HepG2 (cell line): ENCODE data around the gene AARS2. TPM values are rescaled to one million over a fixed set of nuclear protein-coding genes. Genes with fewer than 3 reads are reported as not detected.

Experiments
- ATAC-seq: fragments of 200-7000 bp; cut with Tn5 transposase; 3 replicates; pipeline ENCODE4 v1.9.1; 2020; ENCODE audit warnings: mild to moderate bottlenecking, moderate library complexity
- BruUV-seq: library from RNA; stranded (reverse); fragments of 400-500 nt; replicated peaks from 2 replicates; lab custom pipeline; 2021; lab: Mats Ljungman, UMichigan
- CTCF ChIA-PET: fragments of 300-600 bp; formaldehyde crosslinking; extraction: SDS; loops from one replicate; lab custom pipeline; 2021; ENCODE audit warnings: low total read pairs, inconsistent platforms, low intra/inter-chr PET ratio; lab: Yijun Ruan, JAX
- POLR2A ChIA-PET: fragments of 350-600 bp; sonication (Branson Sonifier 250); formaldehyde crosslinking; loops from one replicate; lab custom pipeline; 2020; ENCODE audit warnings: antibody characterized with exemption, inconsistent platforms; lab: Yijun Ruan, JAX
- DNase-seq: peaks from one replicate; pipeline ENCODE4 v3.0.0-alpha.2; 2015; ENCODE audit warnings: low spot score
- FAIRE-seq: peaks from 3 replicates; lab custom pipeline; 2011; peaks lifted over from hg19 to GRCh38; lab: Jason Lieb, UNC
- H2AFZ ChIP-seq: one replicate; pipeline ENCODE4 v1.6.1; 2011; ENCODE audit warnings: low read length, inconsistent platforms
- H3K27ac ChIP-seq: fragments of 300-600 bp; 3 replicates; pipeline ENCODE4 v1.8.0; 2011; ENCODE audit warnings: mixed run types, mild to moderate bottlenecking, mixed read lengths, low read length, inconsistent platforms; ENCODE audit not compliant: insufficient read depth; ENCODE audit errors: extremely low read length
- H3K27me3 ChIP-seq, 2 experiments: fragments of 200-600 bp in 1 of 2; 2 replicates in 1 of 2; 3 replicates in 1 of 2; pipeline versions ENCODE4 v1.6.0 to v1.8.0; 2011; ENCODE audit warnings: low read length in 2 of 2, mild to moderate bottlenecking in 2 of 2, moderate library complexity in 2 of 2, inconsistent platforms in 1 of 2; ENCODE audit not compliant: insufficient read depth in 2 of 2, control insufficient read depth in 1 of 2
- H3K36me3 ChIP-seq, 2 experiments: fragments of 200-600 bp in 1 of 2; replicated peaks in 1 of 2; 2 replicates in 1 of 2; 3 replicates in 1 of 2; pipeline versions ENCODE4 v1.5.1 to v1.8.0; 2011; ENCODE audit warnings: low read length in 2 of 2, inconsistent platforms in 1 of 2; ENCODE audit not compliant: insufficient read depth in 2 of 2, control insufficient read depth in 1 of 2
- H3K4me1 ChIP-seq: 2 replicates; pipeline ENCODE4 v1.5.1; 2012; ENCODE audit warnings: low read length, inconsistent platforms; ENCODE audit not compliant: insufficient read depth
- H3K4me2 ChIP-seq: 2 replicates; pipeline ENCODE4 v1.6.0; 2011; ENCODE audit warnings: low read depth, low read length, inconsistent platforms
- H3K4me3 ChIP-seq, 3 experiments: fragments of 200-600 bp in 1 of 3; sonication (generic), shearing (Covaris generic) in 1 of 3; replicated peaks in 1 of 3; 2 replicates each; pipeline ENCODE4 v1.5.1; 2011 to 2016; ENCODE audit warnings: low read length in 3 of 3, inconsistent platforms in 2 of 3, low read depth in 2 of 3, mild to moderate bottlenecking in 2 of 3, control low read depth in 1 of 3, mixed read lengths in 1 of 3; ENCODE audit not compliant: insufficient read depth in 1 of 3
- H3K79me2 ChIP-seq: one replicate; pipeline ENCODE4 v1.6.1; 2011; ENCODE audit warnings: low read length, inconsistent platforms; ENCODE audit not compliant: insufficient read depth
- H3K9ac ChIP-seq: 2 replicates; pipeline ENCODE4 v1.6.0; 2011; ENCODE audit warnings: mild to moderate bottlenecking, low read depth, low read length, inconsistent platforms; ENCODE audit not compliant: insufficient read depth
- H3K9me3 ChIP-seq: 2 replicates; pipeline ENCODE4 v1.5.1; 2012; ENCODE audit warnings: mild to moderate bottlenecking, low read length
- H4K20me1 ChIP-seq: 2 replicates; pipeline ENCODE4 v1.6.0; 2011; ENCODE audit warnings: inconsistent platforms, mild to moderate bottlenecking, low read length, moderate library complexity; ENCODE audit not compliant: insufficient read depth
- ATF7-NPFF ChIP-seq: sonication (generic); formaldehyde crosslinking; IDR thresholded peaks from 2 replicates; pipeline ENCODE4 v1.8.1; 2023; ENCODE audit warnings: mild to moderate bottlenecking, low read depth, missing genetic modification reagents, moderate library complexity
- ATM ChIP-seq: fragments of 450-650 bp; IDR thresholded peaks from 2 replicates; pipeline ENCODE4 v1.7.1; 2017; ENCODE audit warnings: mild to moderate bottlenecking, borderline replicate concordance
- ELF3 ChIP-seq: IDR thresholded peaks from 2 replicates; pipeline ENCODE4 v1.6.1; 2016; ENCODE audit warnings: missing genetic modification reagents, missing compliant biosample characterization
- ELF4 ChIP-seq: sonication (generic); formaldehyde crosslinking; IDR thresholded peaks from 2 replicates; pipeline ENCODE4 v1.5.0; 2020; ENCODE audit warnings: missing genetic modification reagents, mild to moderate bottlenecking, moderate library complexity, borderline replicate concordance
- KDM2A ChIP-seq: sonication (generic); formaldehyde crosslinking; IDR thresholded peaks from 2 replicates; pipeline ENCODE4 v1.4.0; 2020; ENCODE audit warnings: low read depth, missing genetic modification reagents, borderline replicate concordance
- NFE2L1 ChIP-seq: sonication (generic); formaldehyde crosslinking; IDR thresholded peaks from 2 replicates; pipeline ENCODE4 v1.4.0; 2020; ENCODE audit warnings: missing genetic modification reagents, mild to moderate bottlenecking, borderline replicate concordance
- PCBP1 ChIP-seq: fragments of 200-400 bp; formaldehyde crosslinking; IDR thresholded peaks from 2 replicates; pipeline ENCODE4 v1.6.1; 2017; ENCODE audit warnings: mild to moderate bottlenecking, low read depth, low read length, borderline replicate concordance
- PRDM4 ChIP-seq: sonication (generic); formaldehyde crosslinking; IDR thresholded peaks from 2 replicates; pipeline ENCODE4 v1.9.0; 2021; ENCODE audit warnings: missing genetic modification reagents, borderline replicate concordance
- RBM39 ChIP-seq: fragments of 200-400 bp; formaldehyde crosslinking; IDR thresholded peaks from one replicate; pipeline ENCODE4 v1.6.1; 2018; ENCODE audit warnings: antibody characterized with exemption, mild to moderate bottlenecking, low read depth, low read length; ENCODE audit not compliant: poor library complexity, severe bottlenecking
- SMAD3 ChIP-seq: sonication (generic); formaldehyde crosslinking; IDR thresholded peaks from 2 replicates; pipeline ENCODE4 v1.4.0; 2020; ENCODE audit warnings: missing genetic modification reagents
- SOX13 ChIP-seq, 3 experiments: fragments of 450-650 bp in 1 of 3; sonication (generic) in 1 of 3; formaldehyde crosslinking in 1 of 3; IDR thresholded peaks in 2 of 3; conservative IDR thresholded peaks in 1 of 3; 2 replicates each; pipeline versions ENCODE4 v1.5.0 to v1.6.1; 2016 to 2020; ENCODE audit warnings: antibody characterized with exemption in 1 of 3, mild to moderate bottlenecking in 1 of 3, missing compliant biosample characterization in 1 of 3, missing genetic modification reagents in 1 of 3, moderate library complexity in 1 of 3
- SRSF1 ChIP-seq: fragments of 200-400 bp; formaldehyde crosslinking; optimal IDR thresholded peaks from 2 replicates; pipeline ENCODE3; 2017; ENCODE audit warnings: mild to moderate bottlenecking, low read depth, low read length, moderate library complexity
- ZBTB10 ChIP-seq: sonication (generic); formaldehyde crosslinking; IDR thresholded peaks from 2 replicates; pipeline ENCODE4 v1.4.0; 2020; ENCODE audit warnings: missing genetic modification reagents, borderline replicate concordance
- ZBTB39 ChIP-seq: sonication (generic); formaldehyde crosslinking; IDR thresholded peaks from 2 replicates; pipeline ENCODE4 v1.5.0; 2020; ENCODE audit warnings: missing genetic modification reagents
- ZNF256 ChIP-seq: sonication (generic); formaldehyde crosslinking; conservative IDR thresholded peaks from 2 replicates; pipeline ENCODE4 v1.4.0; 2020; ENCODE audit warnings: missing genetic modification reagents
- ZNF629 ChIP-seq: sonication (generic); formaldehyde crosslinking; conservative IDR thresholded peaks from 2 replicates; pipeline ENCODE4 v1.5.0; 2020; ENCODE audit warnings: missing genetic modification reagents
- ZNF703 ChIP-seq: sonication (generic); formaldehyde crosslinking; IDR thresholded peaks from 2 replicates; pipeline ENCODE4 v1.5.1; 2020; ENCODE audit warnings: missing genetic modification reagents, mild to moderate bottlenecking, moderate library complexity, borderline replicate concordance
- WGBS: methylation state at CpG from one replicate; pipeline ENCODE4 v1.1.6; 2017; ENCODE audit warnings: low lambda C conversion rate; 5-methylcytosine and 5-hydroxymethylcytosine counted together
- in situ Hi-C: cut with HindIII; loops from 2 replicates; pipeline ENCODE4 v1.10.0; 2017; ENCODE audit warnings: low pct_unique_long_range_greater_than_20kb; ENCODE audit not compliant: extremely low pct_ligation_motif_present
- intact Hi-C: fragments of 100-400 bp; cut with micrococcal nuclease; formaldehyde crosslinking; loops from one replicate; pipeline ENCODE4 v1.10.0; 2022; ENCODE audit not compliant: unreplicated experiment
- polyA plus RNA-seq, 8 experiments: library from polyadenylated mRNA; depleted of rRNA in 3 of 8; stranded (reverse) in 7 of 8; unstranded in 1 of 8; fragments of >200 nt; fragmentation: Illumina TruSeq in 4 of 8; extraction: Trizol in 4 of 8; gene quantifications; 2 replicates each; pipeline versions ENCODE4 v1.2.1 to v1.2.3, GENCODE V29; 2011 to 2016; ENCODE audit warnings: low read depth in 4 of 8, missing spikeins in 1 of 8, mixed read lengths in 1 of 8; ENCODE audit not compliant: insufficient read depth in 1 of 8
- total RNA-seq, 5 experiments: library from RNA; depleted of rRNA; stranded (reverse); fragments of >200 nt; fragmentation: Illumina TruSeq; extraction: Trizol; gene quantifications; 2 replicates each; pipeline ENCODE4 v1.2.3, GENCODE V29; 2016; ENCODE audit warnings: low read depth in 1 of 5

Gene AARS2
- total and polyA plus RNA-seq, 2 of the 13 experiments (the other 11 are each of a cell fraction or from before 2014, with no cell fraction given): 7.5 to 24.1 TPM

DNA sequence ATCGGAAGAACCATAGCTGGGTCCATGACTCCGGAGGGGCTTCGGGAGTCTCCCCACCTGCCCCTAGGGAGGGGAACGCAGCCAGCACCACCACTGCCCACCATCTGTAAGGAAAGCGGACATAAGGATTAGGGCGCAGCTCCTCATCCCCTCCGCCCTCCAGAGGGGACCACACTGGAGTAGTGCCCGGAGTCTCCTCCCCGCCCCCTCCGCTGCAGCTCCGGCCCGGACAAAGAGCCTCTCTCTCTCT, 56.4 kb downstream of the AARS2 start:
- in situ Hi-C loops: no loop called here
- Histone ChIP-seq H3K4me1 (peaks cover 55% of the 10 kb centered on the region), H2AFZ (no peak overlapping the region), H3K4me2 (peak overlapping the region; percentile 96), H3K9me3 (no peaks in the 10 kb centered on the region), H3K9ac (peak overlapping the region; percentile 92), H3K36me3 (peaks cover 28 to 56% of the 10 kb centered on the region in 2 experiments), H3K27me3 (no peaks in the 10 kb centered on the region; a peak in 1 of 5 replicates), H3K79me2 (peaks cover 17% of the 10 kb centered on the region), H3K4me3 (peak overlapping the region; percentile 66 to 84 (median 71)), H4K20me1 (peaks cover 48% of the 10 kb centered on the region), H3K27ac (peak overlapping the region; percentile 93)
- BruUV-seq: no TSS peak
- intact Hi-C loops: no loop called here
- 1% methylated on average over 8 of the region's 12 CpGs for WGBS
- ChIA-PET CTCF (interaction anchor here (1.5 kb wide), 1 partner anchor 84 kb away, joined by 4 read pairs; no protein-coding TSS in a partner anchor), POLR2A (interaction anchor here (0.6 to 6.0 kb wide), 28 partner anchors 8 to 627 kb away, joined by 3 to 264 read pairs (median 5); partner anchors contain the start of genes AARS2, CDC5L, GTPBP2 and HSP90AB1)
- DNase-seq (no peak), ATAC-seq (no peak), FAIRE-seq (no peak)
- TF ChIP-seq ATM (no peak), KDM2A (CRISPR knock-in tag) (peak; percentile 83; the same call in 1 of the 2 replicates), ZBTB10 (peak; percentile 44; the same call in 1 of the 2 replicates), NFE2L1 (CRISPR knock-in tag) (no peak), ZNF703 (CRISPR knock-in tag) (no peak), SMAD3 (CRISPR knock-in tag) (no peak), ELF4 (CRISPR knock-in tag) (no peak), SRSF1 (no peak), RBM39 (peak; percentile 86), SOX13 (IDR thresholded peaks at IDR 0.05) (no peak), SOX13 (CRISPR knock-in tag; conservative IDR thresholded peaks at IDR 0.05 in 1 of 2, IDR thresholded peaks at IDR 0.05 in 1 of 2) (0 out of 4 replicates have a peak, but pooled peaks of 1 of the 2 experiments have one; percentile 57), ELF3 (no peak), ATF7-NPFF (CRISPR knock-in tag) (no peak), ZBTB39 (CRISPR knock-in tag) (no peak), ZNF256 (CRISPR knock-in tag) (0 out of 2 replicates have a peak, but pooled peaks have one; percentile 42), ZNF629 (0 out of 2 replicates have a peak, but pooled peaks have one; percentile 22), PCBP1 (no peak), PRDM4 (CRISPR knock-in tag) (0 out of 2 replicates have a peak, but pooled peaks have one; percentile 3)
